Natural killer cell treated with Interleukin-12 subunit alpha and Interleukin-12 subunit beta and Interleukin-15 and Interleukin-18, amount 100 ng/mL, for 72 hours (primary cell): ENCODE measurements around the gene PLEKHG4B. TPM values are rescaled to one million over a fixed set of nuclear protein-coding genes. Genes with fewer than 3 reads are reported as not detected.
A peak's percentile ranks its signal among the peaks of the same experiment; 100 is the strongest.

ENCODE experiments used
- ATAC-seq, 2 donors: fragments of 150-1000 bp; cut with Tn5 transposase in 1 of 2; sonication (Bioruptor Pico), chemical (Tn5 transposase) in 1 of 2; 2 replicates each; pipeline ENCODE4 v1.10.0; 2021
- DNase-seq: peaks from one replicate; pipeline ENCODE4 v3.0.0; 2022; ENCODE audit warnings: low spot score
- H3K27ac Mint-ChIP-seq, 2 donors: 1 replicate in 1 of 2; 2 replicates in 1 of 2; pipeline ENCODE4 v1.8.0; 2022; ENCODE audit warnings: mixed read lengths in 2 of 2, mild to moderate bottlenecking in 1 of 2, moderate library complexity in 1 of 2
- H3K27me3 Mint-ChIP-seq, 2 donors: 1 replicate in 1 of 2; 2 replicates in 1 of 2; pipeline ENCODE4 v1.8.0; 2022; ENCODE audit warnings: mixed read lengths in 2 of 2
- H3K36me3 Mint-ChIP-seq: one replicate; pipeline ENCODE4 v1.8.0; 2022; ENCODE audit warnings: mixed read lengths
- H3K4me1 Mint-ChIP-seq, 2 donors: 1 replicate in 1 of 2; 2 replicates in 1 of 2; pipeline ENCODE4 v1.8.0; 2022; ENCODE audit warnings: low read depth in 2 of 2, mixed read lengths in 2 of 2, mild to moderate bottlenecking in 1 of 2
- H3K4me3 Mint-ChIP-seq: one replicate; pipeline ENCODE4 v1.8.0; 2022; ENCODE audit warnings: mixed read lengths
- H3K9me3 Mint-ChIP-seq: 2 replicates; pipeline ENCODE4 v1.8.0; 2022; ENCODE audit warnings: mixed read lengths
- total RNA-seq, 2 donors: library from RNA; stranded (reverse); gene quantifications; one replicate each; pipeline ENCODE4 v1.2.3, GENCODE V29; 2022

The PLEKHG4B gene
- total RNA-seq, 2 donors from 2014 or later, result not detected

DNA sequence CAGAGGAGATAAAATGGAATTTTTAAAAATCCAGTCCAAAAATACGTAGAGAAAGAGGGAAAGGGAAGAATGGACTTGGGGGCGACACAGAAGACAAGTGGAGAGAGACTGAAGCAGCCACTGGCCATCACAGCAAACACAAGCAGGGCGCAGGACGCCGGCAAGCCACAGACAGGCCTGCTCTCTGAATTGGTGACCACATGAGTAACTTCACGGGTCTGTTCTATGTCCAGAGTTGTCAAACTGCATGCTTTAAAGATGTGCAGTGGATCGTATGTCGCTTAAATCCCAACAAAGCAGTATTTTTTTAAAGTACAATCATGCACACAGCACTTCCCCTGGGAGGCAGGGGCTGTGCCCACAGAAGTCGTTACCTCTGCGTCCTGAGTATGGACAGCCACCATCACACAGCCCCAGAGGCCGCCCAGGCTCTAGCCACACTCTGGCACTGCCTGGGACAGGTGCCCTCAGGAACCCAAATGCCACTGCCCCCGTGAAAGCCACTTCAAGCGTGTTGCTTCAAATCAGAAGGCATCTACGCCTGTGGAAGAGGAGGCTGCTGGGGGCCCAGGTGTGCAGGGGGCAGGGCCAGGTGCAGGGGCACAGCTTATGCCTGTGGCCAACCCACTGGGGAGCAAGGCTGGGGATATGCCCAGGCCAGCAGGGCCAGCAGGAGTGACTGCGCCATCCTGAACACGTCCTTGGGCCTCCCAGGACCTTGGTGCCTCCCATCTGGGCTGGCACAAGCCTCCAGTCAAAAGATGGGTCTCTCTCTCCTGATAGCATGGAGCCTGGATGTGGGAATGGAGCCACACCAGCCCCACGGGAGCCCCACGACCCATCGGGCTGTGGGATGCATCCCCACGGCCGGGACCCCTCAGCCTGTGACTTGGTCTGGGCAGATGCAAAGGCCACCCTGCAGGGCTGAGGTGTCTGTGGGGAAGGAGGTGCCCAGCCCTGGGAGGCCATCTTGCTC lies 93.4 kb downstream of the PLEKHG4B start:
- H3K9me3 Mint-ChIP-seq, result no peaks in the 10 kb centered on the region
- H3K36me3 Mint-ChIP-seq, result no peaks in the 10 kb centered on the region
- no peak overlapping the region for H3K27ac Mint-ChIP-seq
- DNase-seq (peak; percentile 47), ATAC-seq (no peak)
- peaks cover 0 to 7% of the 10 kb centered on the region in 2 donors for H3K4me1 Mint-ChIP-seq
- H3K4me3 Mint-ChIP-seq, result no peak overlapping the region
- H3K27me3 Mint-ChIP-seq, result peaks cover 0 to 3% of the 10 kb centered on the region in 2 donors

DNA sequence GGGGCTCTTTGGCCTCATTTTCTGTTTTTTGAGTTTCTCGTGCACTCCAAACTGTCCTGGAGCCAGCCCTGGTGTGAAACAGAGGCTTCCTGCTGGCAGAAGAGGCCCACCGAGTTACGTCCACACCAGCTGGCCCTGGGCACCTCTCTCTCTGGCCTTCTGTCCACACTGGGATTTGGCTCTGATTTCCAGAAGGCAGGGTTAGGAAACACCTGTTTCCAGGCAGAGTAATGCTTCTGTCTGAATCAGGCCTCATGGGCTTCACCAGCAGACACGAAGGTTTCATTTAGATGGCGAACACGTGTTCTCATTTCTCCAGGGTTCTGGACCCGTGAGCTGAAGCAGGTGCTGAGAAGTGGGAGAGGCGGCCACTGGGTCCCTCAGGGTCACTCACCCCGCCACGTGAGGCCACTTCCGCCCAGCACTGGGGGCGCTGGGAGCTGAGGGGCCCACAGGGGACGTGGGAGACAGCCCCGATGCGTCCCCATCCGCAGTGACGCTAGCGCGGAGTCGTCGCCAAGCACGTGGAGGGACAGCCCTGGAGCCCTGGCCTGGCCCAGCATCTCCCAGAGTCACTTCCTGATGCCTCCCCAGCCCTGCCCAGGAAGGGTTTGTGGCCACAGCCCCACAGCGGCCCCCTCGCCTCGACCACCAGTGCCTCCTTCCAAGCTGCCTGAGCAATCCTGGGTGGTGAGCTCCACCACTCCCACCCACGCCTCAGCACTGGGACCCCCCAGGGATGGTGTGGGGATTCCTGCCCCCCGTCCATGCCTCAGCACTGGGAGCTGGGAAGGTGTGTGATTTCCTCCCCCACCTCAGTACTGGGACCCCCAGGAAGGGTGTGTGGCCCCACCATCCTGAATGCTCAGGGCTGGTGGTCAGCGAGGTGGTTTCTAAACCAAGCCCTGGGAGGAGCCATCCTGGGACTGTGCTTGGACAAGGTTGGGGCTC lies 94.4 kb downstream of the PLEKHG4B start:
- no peak overlapping the region for H3K27ac Mint-ChIP-seq
- H3K9me3 Mint-ChIP-seq, result no peaks in the 10 kb centered on the region
- ATAC-seq (no peak), DNase-seq (peak; percentile 58)
- H3K27me3 Mint-ChIP-seq, result peaks cover 0 to 4% of the 10 kb centered on the region in 2 donors
- no peak overlapping the region for H3K4me3 Mint-ChIP-seq
- no peaks in the 10 kb centered on the region for H3K36me3 Mint-ChIP-seq
- peaks cover 0 to 7% of the 10 kb centered on the region in 2 donors for H3K4me1 Mint-ChIP-seq

DNA sequence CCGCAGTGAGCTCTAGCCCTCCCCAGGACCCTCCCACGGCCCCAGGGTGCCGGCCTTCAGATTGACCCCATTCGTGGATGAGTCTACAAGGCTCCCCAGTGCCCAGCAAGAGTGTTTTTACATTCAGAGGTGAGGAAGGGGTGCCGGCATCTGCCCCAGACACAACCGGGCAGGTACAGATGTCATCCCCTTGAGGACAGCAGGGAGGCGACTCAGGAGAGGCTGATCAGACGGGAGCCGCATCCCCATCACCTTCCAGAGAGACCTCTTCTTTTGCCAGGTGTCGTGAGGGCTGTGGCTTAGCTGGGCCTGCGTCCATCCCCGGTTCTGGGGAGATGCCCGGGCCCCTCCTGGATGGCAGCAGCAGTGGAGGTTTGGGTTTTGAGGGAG lies 95.1 kb downstream of the PLEKHG4B start:
- no peak overlapping the region for H3K4me3 Mint-ChIP-seq
- no peak for ATAC-seq
- H3K36me3 Mint-ChIP-seq, result no peaks in the 10 kb centered on the region
- H3K27me3 Mint-ChIP-seq, result peaks cover 0 to 4% of the 10 kb centered on the region in 2 donors
- H3K27ac Mint-ChIP-seq, result no peak overlapping the region
- H3K9me3 Mint-ChIP-seq, result no peaks in the 10 kb centered on the region
- peaks cover 0 to 7% of the 10 kb centered on the region in 2 donors for H3K4me1 Mint-ChIP-seq
- DNase-seq, result peak; percentile 58

- ATAC-seq, result no peak
- H3K9me3 Mint-ChIP-seq, result no peaks in the 10 kb centered on the region
- H3K4me3 Mint-ChIP-seq, result no peak overlapping the region
- peaks cover 0 to 7% of the 10 kb centered on the region in 2 donors for H3K4me1 Mint-ChIP-seq
- peak; percentile 28 for DNase-seq
- peaks cover 0 to 4% of the 10 kb centered on the region in 2 donors for H3K27me3 Mint-ChIP-seq
- H3K27ac Mint-ChIP-seq, result no peak overlapping the region
- no peaks in the 10 kb centered on the region for H3K36me3 Mint-ChIP-seq
These were observed 95.9 kb downstream of the PLEKHG4B start for GRCh38 chr5:187617-188451.

GRCh38 chr5:188488-189481 lies 96.8 kb downstream of the PLEKHG4B start:
- H3K4me3 Mint-ChIP-seq, result no peak overlapping the region
- ATAC-seq (peak; percentile 87 to 89), DNase-seq (peak; percentile 83)
- H3K27me3 Mint-ChIP-seq, result peaks cover 0 to 4% of the 10 kb centered on the region in 2 donors
- H3K27ac Mint-ChIP-seq, result no peak overlapping the region
- H3K9me3 Mint-ChIP-seq, result no peaks in the 10 kb centered on the region
- no peaks in the 10 kb centered on the region for H3K36me3 Mint-ChIP-seq
- H3K4me1 Mint-ChIP-seq, result peaks cover 0 to 7% of the 10 kb centered on the region in 2 donors

DNA sequence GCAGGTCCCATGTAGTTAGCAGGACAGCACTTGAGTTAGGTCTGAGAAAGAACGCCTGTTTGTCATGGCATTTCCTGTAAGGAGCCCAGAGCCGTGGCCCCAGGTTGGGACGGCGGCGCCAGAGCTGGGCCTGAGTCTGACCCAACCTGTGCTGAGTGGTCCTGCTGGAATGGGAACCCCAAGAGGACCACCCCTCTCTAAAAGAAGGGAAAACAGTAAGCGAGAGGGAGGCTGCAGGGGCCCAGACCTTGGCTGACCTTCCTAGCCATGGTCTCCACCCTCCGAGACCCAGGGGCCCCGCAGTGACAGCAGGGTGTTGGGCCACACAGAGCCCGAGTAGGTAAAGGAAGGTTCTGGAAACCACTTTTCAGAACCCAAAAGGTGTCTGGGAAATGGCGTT lies 97.5 kb downstream of the PLEKHG4B start:
- H3K4me1 Mint-ChIP-seq, result peaks cover 0 to 7% of the 10 kb centered on the region in 2 donors
- H3K27me3 Mint-ChIP-seq, result peaks cover 0 to 4% of the 10 kb centered on the region in 2 donors
- ATAC-seq (no peak), DNase-seq (no peak)
- H3K4me3 Mint-ChIP-seq, result no peak overlapping the region
- no peak overlapping the region for H3K27ac Mint-ChIP-seq
- H3K36me3 Mint-ChIP-seq, result no peaks in the 10 kb centered on the region
- H3K9me3 Mint-ChIP-seq, result no peaks in the 10 kb centered on the region

DNA sequence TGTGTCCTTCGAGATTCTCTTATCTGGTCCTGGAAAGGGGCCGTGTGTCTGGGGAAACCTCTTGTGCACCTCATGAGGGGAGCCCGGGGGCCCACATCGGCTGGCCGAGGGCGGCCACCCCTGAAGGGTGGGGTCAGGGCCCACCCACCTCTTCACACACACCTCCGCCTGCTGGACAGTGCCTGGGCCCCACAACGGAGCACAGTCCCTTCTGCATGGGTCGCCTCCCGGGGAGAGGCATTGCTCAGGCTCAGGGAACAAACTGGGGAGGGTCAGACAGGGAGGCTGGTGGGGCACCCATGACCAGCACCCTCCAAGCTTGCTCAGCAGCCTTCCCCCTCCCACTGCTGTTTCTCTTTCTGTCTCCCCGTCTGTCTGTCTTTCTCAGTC lies 98.0 kb downstream of the PLEKHG4B start:
- DNase-seq, result no peak
- peaks cover 0 to 4% of the 10 kb centered on the region in 2 donors for H3K27me3 Mint-ChIP-seq
- no peaks in the 10 kb centered on the region for H3K36me3 Mint-ChIP-seq
- H3K4me1 Mint-ChIP-seq, result peaks cover 0 to 7% of the 10 kb centered on the region in 2 donors
- no peak for ATAC-seq
- no peak overlapping the region for H3K27ac Mint-ChIP-seq
- H3K4me3 Mint-ChIP-seq, result no peak overlapping the region
- H3K9me3 Mint-ChIP-seq, result no peaks in the 10 kb centered on the region

- ATAC-seq (no peak), DNase-seq (no peak)
- Mint-ChIP-seq H3K27me3 (peaks cover 0 to 4% of the 10 kb centered on the region in 2 donors), H3K4me3 (no peak overlapping the region), H3K9me3 (no peaks in the 10 kb centered on the region), H3K36me3 (no peaks in the 10 kb centered on the region), H3K4me1 (peaks cover 0 to 7% of the 10 kb centered on the region in 2 donors), H3K27ac (no peak overlapping the region)
These were observed 98.5 kb downstream of the PLEKHG4B start for GRCh38 chr5:190366-191035.

GRCh38 chr5:191036-191948 lies 99.3 kb downstream of the PLEKHG4B start, which contains the start of gene LRRC14B:
Gene LRRC14B (plus strand): TSS chr5:191495. CDS start chr5:191539, 44 bp downstream.
- DNase-seq, result no peak
- H3K27me3 Mint-ChIP-seq, result peaks cover 0 to 4% of the 10 kb centered on the region in 2 donors
- peaks cover 0 to 7% of the 10 kb centered on the region in 2 donors for H3K4me1 Mint-ChIP-seq
- H3K36me3 Mint-ChIP-seq, result no peaks in the 10 kb centered on the region
- no peak within 1 kb of the TSS for H3K27ac Mint-ChIP-seq
- no peak for ATAC-seq
- no peak within 1 kb of the TSS for H3K4me3 Mint-ChIP-seq
- no peaks in the 10 kb centered on the region for H3K9me3 Mint-ChIP-seq

GRCh38 chr5:191949-192690 lies 100.2 kb downstream of the PLEKHG4B start:
- no peak for ATAC-seq
- no peaks in the 10 kb centered on the region for H3K36me3 Mint-ChIP-seq

More at GRCh38 chr5:191949-192690, 100.2 kb downstream of the PLEKHG4B start:
- Mint-ChIP-seq H3K4me3 (no peak overlapping the region), H3K27ac (no peak overlapping the region), H3K9me3 (no peaks in the 10 kb centered on the region), H3K27me3 (peaks cover 0 to 4% of the 10 kb centered on the region in 2 donors), H3K4me1 (peaks cover 0 to 7% of the 10 kb centered on the region in 2 donors)
- no peak for DNase-seq
